CD4-positive, alpha-beta T cell (primary cell): ENCODE measurements around the gene TTLL13. TPM values are rescaled to one million over a fixed set of nuclear protein-coding genes. Genes with fewer than 3 reads are reported as not detected.
A peak's percentile ranks its signal among the peaks of the same experiment; 100 is the strongest.
"Not testable (repeated sequence)": the region's sequence is repeated elsewhere in the genome, so short reads cannot be mapped to it uniquely, and the experiment has no call there.

Source experiments
- ATAC-seq: fragments of 200-7000 bp; cut with Tn5 transposase; one replicate; pipeline ENCODE4 v1.10.0; 2022; ENCODE audit warnings: mild to moderate bottlenecking; ENCODE audit not compliant: poor library complexity
- CTCF ChIA-PET: fragments of 350-600 bp; sonication (Branson Sonifier 250); formaldehyde crosslinking; loops from one replicate; lab custom pipeline; 2021; ENCODE audit warnings: antibody characterized with exemption, inconsistent platforms; lab: Charles Lee
- POLR2A ChIA-PET: fragments of 350-600 bp; sonication (Branson Sonifier 250); formaldehyde crosslinking; loops from one replicate; lab custom pipeline; 2021; ENCODE audit warnings: antibody characterized with exemption, inconsistent platforms; lab: Charles Lee
- DNase-seq, 14 experiments: peaks; one replicate each; pipeline ENCODE4 v3.0.0-alpha.2; 2013 to 2020; ENCODE audit warnings: mixed read lengths in 2 of 14
- H3K27ac ChIP-seq, 2 donors: one replicate each; pipeline versions ENCODE4 v1.5.1 to v1.7.0; 2013; ENCODE audit warnings: low read length in 2 of 2, low read depth in 1 of 2, mild to moderate bottlenecking in 1 of 2
- H3K27me3 ChIP-seq, 2 experiments: 1 replicate in 1 of 2; 2 replicates in 1 of 2; pipeline versions ENCODE4 v1.6.1 to v1.7.0; 2013; ENCODE audit warnings: low read length in 2 of 2, control low read depth in 1 of 2, mild to moderate bottlenecking in 1 of 2, moderate library complexity in 1 of 2; ENCODE audit not compliant: insufficient read depth in 2 of 2, control insufficient read depth in 1 of 2
- H3K36me3 ChIP-seq: one replicate; pipeline ENCODE4 v1.6.1; 2013; ENCODE audit warnings: low read length, control low read depth; ENCODE audit not compliant: insufficient read depth
- H3K4me1 ChIP-seq: one replicate; pipeline ENCODE4 v1.6.1; 2013; ENCODE audit warnings: low read length, control low read depth; ENCODE audit not compliant: insufficient read depth
- H3K4me3 ChIP-seq: one replicate; pipeline ENCODE4 v1.5.1; 2013; ENCODE audit warnings: mild to moderate bottlenecking, low read length, moderate library complexity
- H3K9me3 ChIP-seq, 2 experiments: 1 replicate in 1 of 2; 2 replicates in 1 of 2; pipeline versions ENCODE4 v1.6.1 to v1.7.0; 2013; ENCODE audit warnings: low read length in 2 of 2, mild to moderate bottlenecking in 2 of 2, control low read depth in 1 of 2, moderate library complexity in 1 of 2; ENCODE audit not compliant: control insufficient read depth in 1 of 2, insufficient read depth in 1 of 2
- H3K27ac Mint-ChIP-seq: one replicate; pipeline ENCODE4 v1.8.0; 2020; ENCODE audit warnings: mixed read lengths
- H3K27me3 Mint-ChIP-seq: one replicate; pipeline ENCODE4 v1.8.0; 2021; ENCODE audit warnings: mixed read lengths
- H3K36me3 Mint-ChIP-seq: one replicate; pipeline ENCODE4 v1.8.0; 2021; ENCODE audit warnings: low read depth, mixed read lengths
- H3K4me1 Mint-ChIP-seq: one replicate; pipeline ENCODE4 v1.8.0; 2021; ENCODE audit warnings: low read depth, mixed read lengths
- H3K4me3 Mint-ChIP-seq: one replicate; pipeline ENCODE4 v1.8.0; 2020; ENCODE audit warnings: mild to moderate bottlenecking, mixed read lengths
- H3K9me3 Mint-ChIP-seq: one replicate; pipeline ENCODE4 v1.8.0; 2020; ENCODE audit warnings: mixed read lengths
- intact Hi-C, 2 experiments: fragments of 100-400 bp; cut with DNase I in 1 of 2; cut with micrococcal nuclease in 1 of 2; formaldehyde crosslinking; loops; one replicate each; pipeline versions ENCODE4 v1.15.1 to v1.9.0; 2023 to 2025; cut with DNase I, micrococcal nuclease
- total RNA-seq, 174 experiments: library from RNA in 2 of 174; stranded (reverse) in 2 of 174; gene quantifications; one replicate each; pipeline ENCODE4 v1.2.3 and lab custom pipeline; 2021 to 2026
- TF ChIP-seq, protein P1 (sequence below): fragments of 200-600 bp; IDR thresholded peaks from one replicate; pipeline ENCODE4 v1.8.0; 2022; ENCODE audit warnings: antibody characterized with exemption, mild to moderate bottlenecking

TTLL13 gene
- total RNA-seq, 2 experiments from 2014 or later: 0.63 to 1.8 TPM

DNA sequence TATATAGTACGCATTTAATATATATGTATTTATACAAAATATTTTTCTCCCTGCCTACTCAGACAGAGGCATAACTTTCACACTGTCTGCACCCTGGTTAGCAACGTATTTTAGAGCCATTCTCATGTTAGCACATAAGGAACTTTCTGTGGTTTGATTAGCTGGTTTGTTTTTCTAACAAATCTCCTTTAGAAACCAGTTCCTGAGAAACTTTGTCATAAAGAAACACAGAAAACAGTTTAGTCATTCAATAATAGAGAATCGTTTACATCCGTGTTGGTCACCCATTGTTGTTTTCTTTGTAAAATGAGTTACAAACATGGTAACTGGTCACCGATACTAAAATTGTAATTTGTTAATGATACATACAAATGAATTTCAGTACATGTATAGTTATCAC lies 10.2 kb downstream of the TTLL13 start:
- peaks cover 5% of the 10 kb centered on the region for H3K4me1 ChIP-seq
- H3K4me1 Mint-ChIP-seq: peaks cover 4% of the 10 kb centered on the region
- POLR2A ChIA-PET: no interaction called here
- no peaks in the 10 kb centered on the region for H3K27me3 Mint-ChIP-seq
- H3K9me3 Mint-ChIP-seq: no peaks in the 10 kb centered on the region
- H3K4me3 Mint-ChIP-seq: no peak overlapping the region
- no peak overlapping the region for H3K4me3 ChIP-seq
- H3K27ac ChIP-seq: no peak overlapping the region
- DNase-seq (no peak), ATAC-seq (no peak)
- CTCF ChIA-PET: no interaction called here
- intact Hi-C loops: no loop called here
- TF ChIP-seq, protein P1, sequence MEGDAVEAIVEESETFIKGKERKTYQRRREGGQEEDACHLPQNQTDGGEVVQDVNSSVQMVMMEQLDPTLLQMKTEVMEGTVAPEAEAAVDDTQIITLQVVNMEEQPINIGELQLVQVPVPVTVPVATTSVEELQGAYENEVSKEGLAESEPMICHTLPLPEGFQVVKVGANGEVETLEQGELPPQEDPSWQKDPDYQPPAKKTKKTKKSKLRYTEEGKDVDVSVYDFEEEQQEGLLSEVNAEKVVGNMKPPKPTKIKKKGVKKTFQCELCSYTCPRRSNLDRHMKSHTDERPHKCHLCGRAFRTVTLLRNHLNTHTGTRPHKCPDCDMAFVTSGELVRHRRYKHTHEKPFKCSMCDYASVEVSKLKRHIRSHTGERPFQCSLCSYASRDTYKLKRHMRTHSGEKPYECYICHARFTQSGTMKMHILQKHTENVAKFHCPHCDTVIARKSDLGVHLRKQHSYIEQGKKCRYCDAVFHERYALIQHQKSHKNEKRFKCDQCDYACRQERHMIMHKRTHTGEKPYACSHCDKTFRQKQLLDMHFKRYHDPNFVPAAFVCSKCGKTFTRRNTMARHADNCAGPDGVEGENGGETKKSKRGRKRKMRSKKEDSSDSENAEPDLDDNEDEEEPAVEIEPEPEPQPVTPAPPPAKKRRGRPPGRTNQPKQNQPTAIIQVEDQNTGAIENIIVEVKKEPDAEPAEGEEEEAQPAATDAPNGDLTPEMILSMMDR: no peak
- no peaks in the 10 kb centered on the region for H3K36me3 ChIP-seq
- no peaks in the 10 kb centered on the region for H3K27me3 ChIP-seq
- no peaks in the 10 kb centered on the region for H3K9me3 ChIP-seq
- H3K36me3 Mint-ChIP-seq: no peaks in the 10 kb centered on the region
- no peak overlapping the region for H3K27ac Mint-ChIP-seq

DNA sequence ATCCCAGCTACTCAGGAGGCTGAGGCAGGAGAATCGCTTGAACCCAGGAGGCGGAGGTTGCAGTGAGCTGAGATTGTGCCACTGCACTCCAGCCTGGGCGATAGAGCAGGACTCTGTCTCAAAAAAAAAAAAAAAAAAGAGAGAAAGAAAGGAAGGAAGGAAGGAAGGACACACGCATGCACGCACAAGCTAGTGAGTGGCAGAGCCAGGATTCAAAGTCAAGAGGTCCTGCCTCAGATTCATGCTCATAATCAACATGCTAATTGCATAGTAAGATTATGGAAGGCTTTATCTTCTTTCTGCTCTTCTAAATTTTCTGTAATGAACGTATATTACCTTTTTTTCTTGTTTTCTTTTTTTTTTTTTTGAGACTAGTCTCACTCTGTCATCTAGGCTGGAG lies 11.4 kb downstream of the TTLL13 start:
- Mint-ChIP-seq H3K36me3 (peaks cover 10% of the 10 kb centered on the region), H3K4me1 (peaks cover 15% of the 10 kb centered on the region)
- H3K9me3 ChIP-seq, ATAC-seq, H3K27ac Mint-ChIP-seq, H3K27me3 ChIP-seq, CTCF ChIA-PET, DNase-seq, H3K9me3 Mint-ChIP-seq, H3K27me3 Mint-ChIP-seq, H3K4me3 Mint-ChIP-seq, H3K27ac ChIP-seq, H3K36me3 ChIP-seq, H3K4me3 ChIP-seq: not testable (repeated sequence)
- intact Hi-C loops: loop anchor here in 1 of 2 experiments (10.0 kb wide), 1 partner anchor 366 kb away; the partner anchor contains the start of gene AP3S2
- POLR2A ChIA-PET: interaction anchor here (0.7 to 3.2 kb wide), 3 partner anchors 27 to 328 kb away, joined by 3 to 9 read pairs (median 5); partner anchors contain the start of genes CIB1, GDPGP1 and SEMA4B
- H3K4me1 ChIP-seq: peaks cover 12% of the 10 kb centered on the region

DNA sequence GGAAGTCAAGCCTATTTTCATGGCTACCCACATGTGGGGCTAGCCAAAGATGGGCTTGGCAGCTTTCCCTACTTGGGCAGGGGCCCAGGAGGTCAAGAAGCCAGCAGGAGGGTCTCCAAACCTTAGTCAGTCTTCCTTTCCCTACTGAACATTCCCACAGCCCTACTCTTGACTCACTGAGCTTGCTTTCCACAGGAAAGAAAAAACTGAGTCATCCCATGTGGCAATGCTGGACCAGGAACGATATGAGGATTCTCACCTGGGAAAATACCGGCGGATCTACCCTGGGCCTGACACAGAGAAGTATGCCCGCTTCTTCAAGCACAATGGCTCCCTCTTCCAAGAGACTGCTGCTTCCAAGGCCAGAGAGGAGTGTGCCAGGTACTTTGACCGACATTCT lies 12.5 kb downstream of the TTLL13 start:
- TF ChIP-seq, protein P1: no peak
- Histone ChIP-seq H3K27me3 (no peaks in the 10 kb centered on the region), H3K4me1 (peaks cover 16% of the 10 kb centered on the region), H3K27ac (no peak overlapping the region), H3K4me3 (no peak overlapping the region), H3K9me3 (no peaks in the 10 kb centered on the region), H3K36me3 (no peaks in the 10 kb centered on the region)
- peaks cover 25% of the 10 kb centered on the region for H3K4me1 Mint-ChIP-seq
- intact Hi-C loops: loop anchor here in 1 of 2 experiments (10.0 kb wide), 1 partner anchor 367 kb away; the partner anchor contains the start of gene AP3S2
- H3K36me3 Mint-ChIP-seq: peaks cover 21% of the 10 kb centered on the region
- H3K27ac Mint-ChIP-seq: peak overlapping the region; percentile 10
- POLR2A ChIA-PET: interaction anchor here (2.0 to 3.2 kb wide), 2 partner anchors 28 to 61 kb away, joined by 5 to 9 read pairs; partner anchors contain the start of genes CIB1, GDPGP1 and SEMA4B
- no peak for DNase-seq
- ATAC-seq: no peak
- no peak overlapping the region for H3K4me3 Mint-ChIP-seq
- H3K27me3 Mint-ChIP-seq: no peaks in the 10 kb centered on the region
- H3K9me3 Mint-ChIP-seq: no peaks in the 10 kb centered on the region
- CTCF ChIA-PET: interaction anchor here (0.8 kb wide), 1 partner anchor 39 kb away, joined by 3 read pairs; no protein-coding TSS in a partner anchor
